Suprapubic skin (tissue), 3 donors: Measurements from ENCODE around the gene C1orf87.

Experiments
- CTCF ChIP-seq, 2 donors: fragments of 200-600 bp in 1 of 2; fragments of 450-650 bp in 1 of 2; sonication (generic) in 1 of 2; IDR thresholded peaks; one replicate each; pipeline ENCODE4 v1.5.1; 2016 to 2019; ENCODE audit warnings: antibody characterized with exemption in 2 of 2, mild to moderate bottlenecking in 1 of 2, moderate library complexity in 1 of 2
- POLR2AphosphoS5 ChIP-seq, 3 donors: sonication (generic); formaldehyde crosslinking; IDR thresholded peaks; one replicate each; pipeline ENCODE4 v1.6.1; 2017; ENCODE audit warnings: antibody characterized with exemption in 3 of 3

- no peak for TF ChIP-seq CTCF (IDR thresholded peaks at IDR 0.05)
- no peak for TF ChIP-seq POLR2AphosphoS5 (IDR thresholded peaks at IDR 0.05)
Observed at GRCh38 chr1:59977075-59977410, 96.5 kb downstream of the C1orf87 start.
